ENCODE results near the gene PDLIM1. TPM values are rescaled to one million over a fixed set of nuclear protein-coding genes. Genes with fewer than 3 reads are reported as not detected.

Gene PDLIM1
- polyA plus RNA-seq, 10 donors, result 30.8 to 68.4 (median 49.6) TPM

DNA sequence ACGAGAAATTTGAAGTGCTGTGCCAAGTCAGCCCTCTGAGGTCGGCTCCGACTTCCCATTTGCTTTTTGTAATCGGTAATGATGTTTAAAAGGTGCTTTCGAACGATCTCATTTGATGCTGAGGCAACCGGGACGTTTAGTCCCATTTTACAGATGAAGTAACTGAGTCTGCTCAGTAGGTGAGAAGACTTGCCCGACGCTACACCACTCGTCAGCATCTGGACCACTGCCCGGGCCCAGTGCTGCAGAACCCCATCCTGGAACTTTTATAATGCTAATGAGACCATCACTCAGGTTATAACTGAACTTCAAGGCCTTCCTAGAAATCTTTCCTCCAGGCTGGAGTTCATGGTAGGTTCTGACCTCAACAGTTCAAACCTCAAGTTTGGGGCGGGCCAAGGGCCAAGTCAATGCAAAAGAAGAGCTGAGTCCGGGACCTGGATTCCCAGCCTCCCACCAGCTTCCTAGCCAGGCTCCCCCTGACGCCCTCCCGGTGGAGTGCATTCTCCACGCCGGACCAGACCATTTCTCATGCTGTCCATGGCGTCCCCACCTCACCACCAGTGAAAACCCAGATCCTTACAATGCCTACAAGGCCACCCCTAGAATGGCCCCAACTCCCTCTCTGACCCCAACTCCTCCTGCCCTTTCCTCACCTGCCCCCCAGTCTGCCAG lies 699 bp upstream of the PDLIM1 start:
- DNase-seq, result no peak

- no peak for DNase-seq
Observed at GRCh38 chr10:95289921-95290421, 832 bp downstream of the PDLIM1 start.

- no peak for DNase-seq
Observed at GRCh38 chr10:95289003-95289920, 1.5 kb downstream of the PDLIM1 start.

GRCh38 chr10:95288303-95288702 lies 2.5 kb downstream of the PDLIM1 start:
- DNase-seq, result no peak

- DNase-seq, result no peak
Observed at GRCh38 chr10:95287281-95287680, 3.5 kb downstream of the PDLIM1 start.

DNA sequence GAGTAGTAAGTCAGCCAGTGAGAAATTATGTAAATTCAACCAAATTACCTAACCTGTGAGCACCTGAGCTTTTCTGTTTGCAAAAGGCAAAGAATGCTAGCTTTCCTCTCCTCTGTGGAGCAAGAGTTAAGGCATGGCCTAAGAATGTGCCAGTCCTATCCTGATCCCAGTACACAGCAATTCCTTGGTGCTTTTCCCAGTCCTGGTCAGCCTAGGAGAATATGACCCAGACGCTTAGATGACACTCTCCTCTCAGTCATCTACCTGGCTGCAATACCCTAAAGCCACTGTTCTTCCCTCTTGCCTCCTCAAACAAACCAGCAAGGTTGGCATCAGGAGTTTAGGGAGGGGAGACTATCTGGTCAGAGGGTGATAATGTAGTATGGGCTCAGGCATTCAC lies 4.1 kb downstream of the PDLIM1 start:
- no peak for DNase-seq

GRCh38 chr10:95285556-95285955 lies 5.2 kb downstream of the PDLIM1 start:
- no peak for DNase-seq

DNA sequence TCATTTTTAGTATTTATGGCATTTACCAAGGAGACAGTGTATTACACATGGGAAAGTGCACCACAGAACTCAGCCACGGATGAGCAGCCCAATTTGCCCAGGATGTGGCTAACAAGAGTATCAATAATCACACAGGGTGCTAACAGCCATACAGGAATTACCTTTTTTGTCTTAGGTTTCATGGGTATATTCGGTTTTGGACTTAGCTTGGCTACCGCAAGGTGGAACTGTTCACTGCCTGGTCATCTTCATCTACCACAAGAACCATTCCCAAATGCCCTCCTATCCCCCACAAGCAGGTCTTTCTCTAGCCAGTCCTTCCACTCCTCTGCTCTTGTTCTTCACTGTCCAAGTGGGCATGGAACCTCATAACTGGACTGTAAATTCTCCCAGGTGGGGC lies 6.0 kb downstream of the PDLIM1 start:
- DNase-seq, result no peak

- no peak for DNase-seq
Observed at GRCh38 chr10:95282107-95282506, 8.7 kb downstream of the PDLIM1 start.

DNA sequence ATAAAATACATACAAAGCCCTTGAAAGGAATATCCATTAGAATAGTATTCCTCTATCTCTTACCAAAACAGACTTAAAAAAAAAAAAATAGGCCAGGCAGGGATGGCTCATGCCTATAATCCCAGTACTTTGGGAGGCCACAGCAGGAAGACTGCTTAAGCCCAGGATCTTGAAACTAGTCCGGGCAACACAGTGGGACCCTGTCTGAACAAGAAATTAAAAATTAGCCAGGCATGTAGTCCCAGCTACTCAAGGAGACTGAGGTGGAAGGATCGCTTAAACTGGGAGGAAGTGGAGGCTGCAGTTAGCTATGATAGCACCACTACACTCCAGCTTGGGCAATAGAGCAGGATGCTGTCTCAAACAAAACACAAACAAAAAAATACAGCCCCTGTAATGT lies 9.6 kb downstream of the PDLIM1 start:
- no peak for DNase-seq

DNA sequence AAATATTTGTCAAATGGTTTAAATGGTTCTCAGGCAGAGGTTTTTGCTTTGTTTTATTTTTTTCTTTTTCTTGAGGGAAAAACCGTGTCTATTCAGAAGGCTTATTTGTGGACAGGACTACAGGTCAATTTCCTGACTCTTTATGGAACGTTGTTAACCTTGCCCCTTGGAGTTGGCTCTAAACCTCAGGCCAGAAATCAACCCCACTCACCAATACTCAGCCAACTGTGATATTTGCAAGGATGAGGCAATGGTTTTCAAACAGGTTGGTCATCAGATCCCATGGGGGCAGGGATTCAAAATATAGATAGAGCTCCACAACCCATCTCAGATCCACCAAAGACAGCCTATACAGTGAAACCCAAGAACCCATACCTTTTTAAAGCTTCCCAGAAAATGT lies 10.2 kb downstream of the PDLIM1 start:
- no peak for DNase-seq

DNA sequence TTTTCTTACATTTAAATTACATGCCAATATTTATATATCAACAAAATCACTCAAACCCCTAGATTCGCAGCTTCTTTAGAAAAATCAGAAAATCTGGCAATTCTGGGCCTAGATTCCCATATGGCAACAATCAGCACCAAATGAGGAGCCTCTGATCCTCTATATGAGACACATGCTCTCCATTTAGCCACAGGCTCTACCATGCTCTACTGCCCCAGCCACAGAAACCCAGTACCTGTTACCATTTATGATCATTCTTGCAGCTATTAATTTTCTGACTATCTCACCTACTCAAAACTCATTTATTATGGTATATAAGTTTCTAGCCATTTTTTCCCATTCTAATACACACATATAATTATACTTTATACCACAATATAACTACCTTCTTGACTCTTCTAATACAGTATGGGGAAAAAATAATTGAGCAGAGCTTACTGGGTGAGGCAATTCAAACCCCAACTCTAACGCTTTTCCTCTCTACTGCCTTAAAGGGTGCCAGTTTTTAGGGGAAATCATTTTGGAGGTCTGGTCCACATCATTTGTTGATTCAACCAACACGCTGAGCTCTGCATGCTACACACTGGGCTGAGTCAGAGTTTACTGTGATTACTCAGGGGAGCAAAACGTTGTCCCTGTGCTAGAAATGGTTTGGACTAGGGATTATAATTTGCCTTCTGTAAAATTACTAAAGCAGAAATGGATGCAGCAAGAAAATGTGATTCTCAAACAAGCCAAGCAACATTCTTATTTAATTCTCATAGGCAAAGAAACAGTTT lies 11.6 kb downstream of the PDLIM1 start:
- DNase-seq, result no peak

DNA sequence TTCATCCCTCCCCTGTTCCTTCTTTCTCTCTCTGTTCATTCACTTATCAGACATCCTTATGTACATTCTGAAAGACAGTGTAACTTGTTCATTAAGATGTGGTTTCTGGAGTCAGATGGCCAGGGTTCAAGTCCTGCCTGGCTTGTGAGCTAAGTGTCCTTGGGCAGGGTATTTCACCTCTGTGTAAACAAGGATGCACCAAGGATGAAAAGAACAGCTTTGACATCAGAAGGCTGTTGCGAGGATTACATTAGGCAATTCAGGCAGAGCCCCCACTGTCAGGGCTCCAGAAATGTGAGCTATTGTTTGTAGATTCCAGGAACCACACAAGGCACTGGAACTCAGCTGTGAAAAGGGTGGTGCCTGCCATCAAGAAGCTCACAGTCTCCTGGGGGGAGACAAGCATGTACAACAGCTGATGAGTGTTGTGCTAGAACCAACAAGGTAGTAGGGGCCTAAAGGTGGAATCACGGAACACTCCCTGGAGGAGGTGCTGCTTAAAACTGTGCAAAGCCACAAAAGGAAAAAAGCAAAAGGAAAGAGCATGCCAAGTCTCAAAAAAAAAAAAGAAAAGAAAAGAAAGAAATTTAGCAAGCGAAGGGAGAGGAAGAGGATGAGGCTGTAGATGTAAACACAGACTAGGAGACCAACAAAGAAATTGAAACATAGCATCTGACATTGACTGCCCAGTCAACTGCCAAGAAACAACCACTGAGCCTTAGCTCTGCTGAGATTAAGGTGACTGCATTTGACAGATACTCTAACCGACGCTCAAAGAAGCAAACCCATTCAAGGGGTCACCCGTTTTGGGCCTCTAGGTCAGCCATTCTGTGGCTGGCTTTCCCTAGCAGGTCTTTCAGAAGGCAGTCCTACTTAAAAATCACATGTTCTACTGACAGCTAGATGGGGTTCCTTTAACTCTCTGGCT lies 12.5 kb downstream of the PDLIM1 start:
- DNase-seq, result no peak

- no peak for DNase-seq
Observed at GRCh38 chr10:95277614-95278013, 13.2 kb downstream of the PDLIM1 start.

DNA sequence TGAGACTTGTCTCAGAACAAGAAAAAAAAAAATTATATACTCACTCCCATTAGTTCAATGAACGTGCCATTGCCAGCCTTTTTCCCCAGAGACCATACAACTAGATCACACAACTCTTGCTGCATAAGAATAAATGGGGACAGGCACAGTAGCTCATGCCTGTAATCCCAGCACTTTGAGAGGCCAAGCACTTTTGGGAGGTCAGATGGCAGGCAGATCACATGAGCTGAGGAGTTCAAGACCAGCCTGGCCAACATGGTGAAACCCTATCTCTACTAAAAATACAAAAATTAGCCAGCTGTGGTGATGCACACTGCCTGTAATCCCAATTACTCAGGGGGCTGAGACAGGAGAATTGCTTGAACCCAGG lies 13.6 kb downstream of the PDLIM1 start:
- DNase-seq, result no peak

DNA sequence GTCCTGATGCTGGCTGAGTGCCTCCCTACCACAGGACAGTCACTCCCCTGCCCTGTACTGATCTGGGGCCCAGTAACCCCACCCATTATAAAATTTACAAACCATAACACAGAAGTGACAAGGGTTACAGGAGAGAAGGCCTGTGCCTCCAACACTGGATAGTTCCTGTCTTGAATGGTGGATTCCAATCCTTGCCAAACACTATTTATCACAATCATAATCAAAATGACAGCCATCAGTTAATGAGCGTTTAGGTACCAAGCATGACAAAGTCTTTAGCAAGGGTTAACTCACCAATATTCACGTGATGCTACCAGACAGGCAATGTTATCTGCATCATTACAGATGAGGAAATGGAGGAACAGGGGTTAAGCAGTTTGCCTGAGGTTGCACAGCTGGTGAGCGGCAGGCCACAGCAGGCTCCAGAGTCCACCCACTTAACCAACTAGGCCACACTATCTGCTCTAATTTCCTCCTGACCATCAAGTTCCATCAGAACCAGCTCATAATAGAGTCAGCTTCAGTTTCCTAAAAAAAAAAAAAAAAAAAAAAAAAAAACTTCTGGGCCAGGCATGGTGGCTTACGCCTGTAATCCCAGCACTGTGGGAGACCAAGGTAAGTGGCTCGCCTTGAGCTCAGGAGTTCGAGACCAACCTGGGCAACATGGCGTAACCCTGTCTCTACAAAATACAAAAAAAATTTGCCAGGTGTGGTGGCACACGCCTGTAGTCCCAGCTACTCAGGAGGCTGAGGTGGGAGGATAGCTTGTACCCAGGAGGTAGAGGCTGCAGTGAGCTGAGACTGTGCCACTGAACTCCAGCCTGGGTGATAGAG lies 14.2 kb downstream of the PDLIM1 start:
- no peak for DNase-seq

- DNase-seq, result no peak
Observed at GRCh38 chr10:95275726-95276366, 15.0 kb downstream of the PDLIM1 start.

DNA sequence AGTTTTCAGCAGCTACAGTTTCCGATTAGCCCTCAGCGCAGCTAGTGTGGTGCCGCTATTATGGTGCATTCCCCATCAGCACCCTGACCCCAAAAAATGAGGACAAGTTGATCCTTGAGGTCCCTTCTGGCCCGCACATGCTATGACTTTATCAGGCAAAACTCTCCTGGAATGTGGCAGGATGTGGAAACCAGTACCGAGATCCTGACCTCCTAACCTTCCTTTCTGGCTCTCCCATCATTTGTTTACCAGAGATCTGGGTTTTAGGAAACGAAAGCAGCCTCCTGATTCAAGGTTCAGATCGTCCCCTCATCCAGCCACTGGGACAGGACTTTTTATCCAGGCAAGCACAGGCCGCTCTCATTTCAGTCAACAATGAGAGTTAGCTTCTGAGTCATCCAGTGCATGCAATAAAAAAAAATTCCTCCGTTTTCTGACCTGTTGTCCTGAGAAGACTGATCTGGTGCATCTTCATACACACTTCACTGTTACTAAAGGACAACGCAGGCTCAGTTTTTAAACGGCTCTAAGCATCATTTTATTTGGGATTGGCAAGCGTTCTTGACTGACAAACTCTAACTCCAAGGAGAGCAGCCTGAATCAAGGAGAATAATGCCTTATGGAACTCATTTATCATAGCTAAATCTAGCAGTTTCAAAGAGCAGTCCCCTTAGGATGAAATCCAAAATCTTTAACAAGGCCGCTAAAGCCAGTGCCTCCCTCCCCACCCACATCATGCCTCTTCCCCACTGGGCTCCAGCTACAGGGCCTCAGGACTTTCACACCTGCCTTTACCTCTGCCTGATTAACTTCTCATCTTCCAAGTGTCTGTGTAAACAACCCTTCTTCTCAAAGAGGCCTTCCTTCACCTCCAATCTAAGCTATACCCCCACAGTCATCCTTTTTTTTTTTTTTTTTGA lies 17.1 kb downstream of the PDLIM1 start:
- no peak for DNase-seq

- DNase-seq, result peak in 1 of 3 donors; percentile 45
Observed at GRCh38 chr10:95268438-95268837, 22.4 kb downstream of the PDLIM1 start.
